H1 (cell line): ENCODE data around the gene USH1G. TPM values are rescaled to one million over a fixed set of nuclear protein-coding genes. Genes with fewer than 3 reads are reported as not detected.
A peak's percentile ranks its signal among the peaks of the same experiment; 100 is the strongest.

ENCODE experiments used
- CTCF ChIA-PET: fragments of 300-600 bp; sonication (Branson Sonifier 250); formaldehyde crosslinking; loops from one replicate; lab custom pipeline; 2021; ENCODE audit not compliant: partially characterized antibody; lab: Charles Lee
- POLR2A ChIA-PET: fragments of 300-600 bp; sonication (Branson Sonifier 250); formaldehyde crosslinking; loops from one replicate; lab custom pipeline; 2021; ENCODE audit warnings: inconsistent platforms; ENCODE audit not compliant: partially characterized antibody; lab: Charles Lee
- DNase-seq, 2 experiments: peaks; one replicate each; pipeline versions ENCODE4 v3.0.0 to v3.0.0-alpha.2; 2010 to 2022; ENCODE audit warnings: low spot score in 2 of 2, low read depth in 1 of 2, mixed read lengths in 1 of 2
- FAIRE-seq: peaks from 2 replicates; lab custom pipeline; 2011; peaks lifted over from hg19 to GRCh38; lab: Jason Lieb, UNC
- H2AFZ ChIP-seq: 2 replicates; pipeline ENCODE4 v1.8.1; 2012; ENCODE audit warnings: low read length, inconsistent platforms
- H2AK5ac ChIP-seq: 2 replicates; pipeline ENCODE4 v1.6.1; 2013; ENCODE audit warnings: low read depth, low read length
- H2BK120ac ChIP-seq: replicated peaks from 2 replicates; pipeline ENCODE3; 2013; ENCODE audit warnings: low read depth, low read length, inconsistent platforms
- H2BK12ac ChIP-seq: 2 replicates; pipeline ENCODE4 v1.6.1; 2013; ENCODE audit warnings: low read depth, low read length
- H2BK15ac ChIP-seq: 2 replicates; pipeline ENCODE4 v1.6.1; 2013; ENCODE audit warnings: low read length
- H2BK20ac ChIP-seq: 2 replicates; pipeline ENCODE4 v1.6.1; 2013; ENCODE audit warnings: low read length
- H2BK5ac ChIP-seq: 2 replicates; pipeline ENCODE4 v1.6.1; 2013; ENCODE audit warnings: low read depth, low read length
- H3K14ac ChIP-seq: 2 replicates; pipeline ENCODE4 v1.6.1; 2013; ENCODE audit warnings: inconsistent platforms; ENCODE audit not compliant: insufficient read length
- H3K18ac ChIP-seq: 2 replicates; pipeline ENCODE4 v1.6.1; 2013; ENCODE audit warnings: low read length; ENCODE audit errors: extremely low read depth
- H3K23ac ChIP-seq: 2 replicates; pipeline ENCODE4 v1.6.1; 2013; ENCODE audit warnings: inconsistent platforms; ENCODE audit not compliant: insufficient read length
- H3K23me2 ChIP-seq: 2 replicates; pipeline ENCODE4 v1.6.1; 2013; ENCODE audit warnings: low read depth, low read length
- H3K27ac ChIP-seq: 2 replicates; pipeline ENCODE4 v1.6.1; 2011; ENCODE audit warnings: low read depth, low read length, inconsistent platforms
- H3K27me3 ChIP-seq, 4 experiments: replicated peaks in 1 of 4; 1 replicate in 1 of 4; 2 replicates in 3 of 4; pipeline versions ENCODE4 v1.6.1 to v1.8.1; 2011 to 2013; ENCODE audit warnings: low read length in 3 of 4, mild to moderate bottlenecking in 3 of 4, inconsistent platforms in 2 of 4, mixed read lengths in 2 of 4, moderate library complexity in 1 of 4; ENCODE audit not compliant: control insufficient read depth in 3 of 4, insufficient read depth in 3 of 4; ENCODE audit errors: extremely low read depth in 1 of 4
- H3K36me3 ChIP-seq, 4 experiments: 2 replicates each; pipeline versions ENCODE4 v1.6.1 to v1.8.1; 2011 to 2013; ENCODE audit warnings: mild to moderate bottlenecking in 4 of 4, low read length in 3 of 4, moderate library complexity in 2 of 4, control low read depth in 1 of 4, inconsistent platforms in 1 of 4; ENCODE audit not compliant: insufficient read depth in 4 of 4, control insufficient read depth in 2 of 4
- H3K4ac ChIP-seq: replicated peaks from 2 replicates; pipeline ENCODE3; 2013; ENCODE audit warnings: low read length, low read depth, mixed read lengths, inconsistent platforms; ENCODE audit not compliant: insufficient read length
- H3K4me1 ChIP-seq, 4 experiments: replicated peaks in 1 of 4; 1 replicate in 1 of 4; 2 replicates in 3 of 4; pipeline versions ENCODE4 v1.6.1 to v1.8.1; 2011 to 2013; ENCODE audit warnings: low read length in 3 of 4, inconsistent platforms in 2 of 4, mixed read lengths in 1 of 4; ENCODE audit not compliant: insufficient read depth in 4 of 4, control insufficient read depth in 3 of 4
- H3K4me2 ChIP-seq, 2 experiments: 2 replicates each; pipeline versions ENCODE4 v1.6.1 to v1.8.1; 2011 to 2013; ENCODE audit warnings: low read depth in 2 of 2, low read length in 2 of 2, control low read depth in 1 of 2, inconsistent platforms in 1 of 2, mild to moderate bottlenecking in 1 of 2; ENCODE audit not compliant: insufficient read depth in 1 of 2
- H3K4me3 ChIP-seq, 4 experiments: fragments of 200-600, 300-600 bp in 1 of 4; sonication (generic), shearing (Covaris generic), sonication (Bioruptor Twin) in 1 of 4; 2 replicates each; pipeline versions ENCODE4 v1.5.1 to v1.8.1; 2011 to 2016; ENCODE audit warnings: low read length in 4 of 4, low read depth in 3 of 4, control low read depth in 2 of 4, inconsistent platforms in 2 of 4, mild to moderate bottlenecking in 2 of 4, mixed read lengths in 1 of 4, moderate library complexity in 1 of 4; ENCODE audit not compliant: insufficient read depth in 2 of 4; ENCODE audit errors: extremely low read depth in 1 of 4
- H3K56ac ChIP-seq: replicated peaks from 2 replicates; pipeline ENCODE3; 2013; ENCODE audit warnings: low read depth, mild to moderate bottlenecking, mixed read lengths, low read length, inconsistent platforms; ENCODE audit not compliant: insufficient read length
- H3K79me1 ChIP-seq: 2 replicates; pipeline ENCODE4 v1.6.1; 2013; ENCODE audit warnings: low read depth, low read length, control low read depth
- H3K79me2 ChIP-seq, 2 experiments: 2 replicates each; pipeline versions ENCODE4 v1.6.1 to v1.8.1; 2012 to 2013; ENCODE audit warnings: low read length in 2 of 2, mild to moderate bottlenecking in 2 of 2, inconsistent platforms in 1 of 2; ENCODE audit not compliant: insufficient read depth in 2 of 2, control insufficient read depth in 1 of 2
- H3K9ac ChIP-seq, 4 experiments: replicated peaks in 1 of 4; 1 replicate in 1 of 4; 2 replicates in 3 of 4; pipeline versions ENCODE4 v1.6.1 to v1.8.1; 2011 to 2013; ENCODE audit warnings: low read depth in 3 of 4, low read length in 3 of 4, control low read depth in 2 of 4, mild to moderate bottlenecking in 2 of 4, moderate library complexity in 2 of 4, inconsistent platforms in 1 of 4; ENCODE audit errors: extremely low read depth in 1 of 4
- H3K9me3 ChIP-seq, 2 experiments: 2 replicates each; pipeline versions ENCODE4 v1.6.1 to v1.8.1; 2012 to 2013; ENCODE audit warnings: mild to moderate bottlenecking in 2 of 2, moderate library complexity in 2 of 2, control low read depth in 1 of 2, inconsistent platforms in 1 of 2, low read depth in 1 of 2, low read length in 1 of 2, mixed read lengths in 1 of 2; ENCODE audit not compliant: insufficient read depth in 2 of 2
- H4K20me1 ChIP-seq, 2 experiments: replicated peaks in 1 of 2; 2 replicates each; pipeline versions ENCODE3 to v1.8.1; 2011 to 2013; ENCODE audit warnings: inconsistent platforms in 2 of 2, low read length in 2 of 2, mild to moderate bottlenecking in 1 of 2; ENCODE audit not compliant: insufficient read depth in 2 of 2, control insufficient read depth in 1 of 2
- H4K5ac ChIP-seq: 2 replicates; pipeline ENCODE4 v1.6.1; 2013; ENCODE audit warnings: low read length, low read depth, mixed read lengths, inconsistent platforms; ENCODE audit not compliant: insufficient read length
- H4K8ac ChIP-seq: 2 replicates; pipeline ENCODE4 v1.8.0; 2013; ENCODE audit warnings: mild to moderate bottlenecking, moderate library complexity, low read length, inconsistent platforms; ENCODE audit not compliant: insufficient read depth; ENCODE audit errors: extremely low read depth
- H4K91ac ChIP-seq: replicated peaks from 2 replicates; pipeline ENCODE3; 2013; ENCODE audit warnings: low read length, mixed read lengths, inconsistent platforms; ENCODE audit not compliant: insufficient read length
- BACH1 ChIP-seq: IDR thresholded peaks from 2 replicates; pipeline ENCODE4 v1.6.1; 2012; ENCODE audit warnings: low read length, improper control_type of control experiment
- CBX8 ChIP-seq: fragments of 300-800, 300-1000 bp; sonication (generic); IDR thresholded peaks from 2 replicates; pipeline ENCODE4 v1.7.1; 2016; ENCODE audit warnings: low read depth, low read length, borderline replicate concordance
- CEBPB ChIP-seq: IDR thresholded peaks from 2 replicates; pipeline ENCODE4 v1.6.1; 2012; ENCODE audit warnings: low read depth, low read length
- FOSL1 ChIP-seq: IDR thresholded peaks from 2 replicates; pipeline ENCODE4 v1.6.1; 2011; ENCODE audit warnings: mild to moderate bottlenecking, low read depth, low read length, moderate library complexity; ENCODE audit not compliant: insufficient read depth
- GABPA ChIP-seq: IDR thresholded peaks from 2 replicates; pipeline ENCODE4 v1.6.1; 2011; ENCODE audit warnings: mild to moderate bottlenecking, low read length, moderate library complexity, borderline replicate concordance; ENCODE audit not compliant: insufficient read depth
- KDM4A ChIP-seq: IDR thresholded peaks from one replicate; pipeline ENCODE4 v1.7.1; 2012; ENCODE audit warnings: low read depth, mild to moderate bottlenecking, moderate library complexity, low read length, inconsistent platforms; ENCODE audit not compliant: severe bottlenecking
- POLR2AphosphoS5 ChIP-seq: IDR thresholded peaks from 2 replicates; pipeline ENCODE4 v1.6.1; 2011; ENCODE audit warnings: low read depth, low read length
- SRF ChIP-seq: IDR thresholded peaks from 2 replicates; pipeline ENCODE4 v1.6.1; 2011; ENCODE audit warnings: mild to moderate bottlenecking, low read depth, low read length, moderate library complexity
- SUZ12 ChIP-seq: fragments of 200-600 bp; sonication (generic); IDR thresholded peaks from 2 replicates; pipeline ENCODE4 v1.6.1; 2012; ENCODE audit warnings: mild to moderate bottlenecking, inconsistent platforms, low read length, moderate library complexity, mixed read lengths
- WGBS, 2 experiments: shearing (Covaris generic) in 1 of 2; methylation state at CpG; one replicate each; pipeline versions ENCODE4 v1.1.6 to v1.1.7; 2013 to 2015; ENCODE audit warnings: low lambda C conversion rate in 2 of 2, mixed read lengths in 2 of 2, inconsistent platforms in 1 of 2, low coverage in 1 of 2, missing lambda C conversion rate in 1 of 2; ENCODE audit not compliant: insufficient replicate concordance in 2 of 2, insufficient coverage in 1 of 2, insufficient read length in 1 of 2; ENCODE audit errors: extremely low coverage in 1 of 2, missing lambda C conversion rate in 1 of 2; 5-methylcytosine and 5-hydroxymethylcytosine counted together
- polyA plus RNA-seq, 7 experiments: library from polyadenylated mRNA; depleted of rRNA in 3 of 7; stranded (reverse) in 5 of 7; unstranded in 2 of 7; fragments of >200 nt in 5 of 7; fragments of 200-250 nt in 2 of 7; gene quantifications; 1 replicate in 5 of 7; 2 replicates in 1 of 7; 4 replicates in 1 of 7; pipeline versions ENCODE4 v1.2.1 to v1.2.3, GENCODE V29; 2011 to 2013; ENCODE audit warnings: missing spikeins in 2 of 7, mixed read lengths in 2 of 7
- total RNA-seq: library from RNA; stranded (reverse); fragmentation: NEBNext Ultra II Directional; extraction: Animal tissue kit (Norgen Biotek cat#: 25700); gene quantifications from 2 replicates; pipeline ENCODE4 v1.2.1, GENCODE V29; 2021

Gene USH1G
- total and polyA plus RNA-seq, 2 of the 8 experiments (the other 6 are each of a cell fraction or from before 2014, with no cell fraction given), result 1.6 to 4.3 TPM

- Histone ChIP-seq H3K23me2 (peaks cover 13% of the 10 kb centered on the region), H4K91ac (peak within 1 kb of the TSS; percentile 62), H2BK12ac (peak within 1 kb of the TSS; percentile 68; the same call in 1 of the 2 replicates), H3K9me3 (no peaks in the 10 kb centered on the region), H3K4me3 (peak within 1 kb of the TSS; percentile 61 to 75 (median 64)), H3K4me1 (peaks cover 0 to 10% (median 4%) of the 10 kb centered on the region in 4 experiments; a peak in 4 of 7 replicates), H3K27ac (no peak within 1 kb of the TSS), H3K4me2 (peak within 1 kb of the TSS; percentile 72 to 99), H2BK20ac (no peak within 1 kb of the TSS), H4K20me1 (peaks cover 0 to 2% of the 10 kb centered on the region in 2 experiments), H3K27me3 (peaks cover 16 to 43% (median 37%) of the 10 kb centered on the region in 4 experiments; a peak in 6 of 7 replicates), H2AK5ac (no peak within 1 kb of the TSS), H3K79me2 (no peaks in the 10 kb centered on the region), H2BK15ac (peak within 1 kb of the TSS; percentile 92; the same call in 1 of the 2 replicates), H2BK5ac (no peak within 1 kb of the TSS; the same call in 1 of the 2 replicates), H2BK120ac (no peak within 1 kb of the TSS), H3K14ac (no peak within 1 kb of the TSS), H3K18ac (peak within 1 kb of the TSS; percentile 90), H3K36me3 (no peaks in the 10 kb centered on the region), H4K5ac (no peak within 1 kb of the TSS), H3K79me1 (no peaks in the 10 kb centered on the region), H4K8ac (peak within 1 kb of the TSS; percentile 75), H3K9ac (no peak within 1 kb of the TSS; a peak in 1 of 7 replicates), H3K23ac (no peak within 1 kb of the TSS), H3K56ac (no peak within 1 kb of the TSS), H3K4ac (no peak within 1 kb of the TSS), H2AFZ (peak within 1 kb of the TSS; percentile 83; the same call in 1 of the 2 replicates)
- POLR2A ChIA-PET, result interaction anchor here (0.7 to 1.8 kb wide), 8 partner anchors 11 to 144 kb away, joined by 3 to 5 read pairs (median 4); partner anchors contain the start of gene FDXR
- no peak for FAIRE-seq
- CTCF ChIA-PET, result interaction anchor here (1.4 to 3.4 kb wide), 7 partner anchors 27 to 69 kb away, joined by 3 to 12 read pairs (median 5); partner anchors contain the start of genes OTOP2 and USH1G
- DNase-seq, result no peak
- WGBS, 2 experiments, result 6% methylated on average over 42 of the region's 86 CpGs; no CpG with 5 or more reads in 1 of the 2 experiments
- no peak for TF ChIP-seq POLR2AphosphoS5
- TF ChIP-seq SRF, result no peak
- no peak; the same call in 1 of the 2 replicates for TF ChIP-seq BACH1
- no peak for TF ChIP-seq CEBPB
- TF ChIP-seq GABPA, result no peak
- peak; percentile 77 for TF ChIP-seq SUZ12
- TF ChIP-seq KDM4A, result peak; percentile 96
- TF ChIP-seq CBX8, result no peak
- TF ChIP-seq FOSL1, result no peak
Measured at GRCh38 chr17:74892974-74893911, 29.8 kb downstream of the USH1G start, which contains the start of gene FADS6. Gene FADS6, minus strand, starts transcription at chr17:74893633. Its CDS starts 38 bp downstream, at chr17:74893595.
